ENCODE measurements around the gene RARA.

RARA gene

GRCh38 chr17:40309031-40309948 is at the start of gene RARA:
Gene RARA (plus strand): TSS chr17:40309180. CDS start chr17:40331219, 22,039 bp downstream.
- DNase-seq (ENCODE audit: low read depth), result no peak

- DNase-seq (ENCODE audit: low read depth), result no peak
Observed at GRCh38 chr17:40259505-40259904, 49.5 kb upstream of the RARA start.

- no peak for DNase-seq (ENCODE audit: low read depth)
Observed at GRCh38 chr17:40260528-40260927, 48.5 kb upstream of the RARA start.

- no peak for DNase-seq (ENCODE audit: low read depth)
Observed at GRCh38 chr17:40264458-40265185, 44.4 kb upstream of the RARA start.

GRCh38 chr17:40265337-40265736 is 43.6 kb upstream of the RARA start:
- no peak for DNase-seq (ENCODE audit: low read depth)

GRCh38 chr17:40266882-40267281 is 42.1 kb upstream of the RARA start:
- DNase-seq (ENCODE audit: low read depth), result no peak

GRCh38 chr17:40268141-40268712 is 40.8 kb upstream of the RARA start:
- no peak for DNase-seq (ENCODE audit: low read depth)

- no peak for DNase-seq (ENCODE audit: low read depth)
Observed at GRCh38 chr17:40278414-40278813, 30.6 kb upstream of the RARA start.

- DNase-seq (ENCODE audit: low read depth), result no peak
Observed at GRCh38 chr17:40279402-40279801, 29.6 kb upstream of the RARA start.

GRCh38 chr17:40281663-40282062 is 27.3 kb upstream of the RARA start:
- no peak for DNase-seq (ENCODE audit: low read depth)

- DNase-seq (ENCODE audit: low read depth), result no peak
Observed at GRCh38 chr17:40283662-40284061, 25.3 kb upstream of the RARA start.

- DNase-seq (ENCODE audit: low read depth), result no peak
Observed at GRCh38 chr17:40284085-40284713, 24.8 kb upstream of the RARA start.

- DNase-seq (ENCODE audit: low read depth), result no peak
Observed at GRCh38 chr17:40286473-40286872, 22.5 kb upstream of the RARA start.

GRCh38 chr17:40287159-40287493 is 21.9 kb upstream of the RARA start:
- no peak for DNase-seq (ENCODE audit: low read depth)

- DNase-seq (ENCODE audit: low read depth), result peak; percentile 98
Observed at GRCh38 chr17:40287494-40288369, 21.2 kb upstream of the RARA start, which contains the start of gene CDC6. Gene CDC6 (plus strand): TSS chr17:40287879. CDS start chr17:40289421, 1,542 bp downstream.

- DNase-seq (ENCODE audit: low read depth), result no peak
Observed at GRCh38 chr17:40290629-40291280, 18.2 kb upstream of the RARA start.

GRCh38 chr17:40291281-40291664 is 17.7 kb upstream of the RARA start:
- DNase-seq (ENCODE audit: low read depth), result no peak

GRCh38 chr17:40293363-40293762 is 15.6 kb upstream of the RARA start:
- no peak for DNase-seq (ENCODE audit: low read depth)

- no peak for DNase-seq (ENCODE audit: low read depth)
Observed at GRCh38 chr17:40295488-40296436, 13.2 kb upstream of the RARA start.

GRCh38 chr17:40297511-40297910 is 11.5 kb upstream of the RARA start:
- no peak for DNase-seq (ENCODE audit: low read depth)

All from stimulated activated CD8-positive, alpha-beta memory T cell treated with anti-CD3 and anti-CD28 coated beads, Interleukin-12 subunit alpha, Interleukin-12 subunit beta, amount 100 ng/mL, for 1 hour (primary cell).